Measurements from ENCODE around the gene LMAN1.
A peak's percentile ranks its signal among the peaks of the same experiment; 100 is the strongest.

LMAN1 gene

DNA sequence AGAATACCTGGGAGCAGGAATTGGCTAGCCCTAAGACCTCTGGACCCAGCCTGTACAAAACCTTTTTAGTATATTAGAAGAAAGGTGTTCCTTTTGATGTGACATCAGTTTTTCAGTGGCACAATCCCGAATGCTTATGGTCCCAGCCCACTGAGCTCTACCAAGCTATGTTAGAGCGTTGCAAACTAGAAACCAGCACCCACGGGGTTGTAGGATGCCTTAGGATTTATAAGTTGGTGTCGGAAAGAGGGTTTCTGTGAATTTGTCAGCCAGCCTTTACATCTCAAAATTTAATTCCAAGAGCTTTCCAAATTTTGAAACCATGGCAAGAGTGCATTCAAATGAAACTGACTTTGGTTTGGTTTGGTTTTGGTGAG, 499 bp upstream of the LMAN1 start:
- no peak for DNase-seq

DNA sequence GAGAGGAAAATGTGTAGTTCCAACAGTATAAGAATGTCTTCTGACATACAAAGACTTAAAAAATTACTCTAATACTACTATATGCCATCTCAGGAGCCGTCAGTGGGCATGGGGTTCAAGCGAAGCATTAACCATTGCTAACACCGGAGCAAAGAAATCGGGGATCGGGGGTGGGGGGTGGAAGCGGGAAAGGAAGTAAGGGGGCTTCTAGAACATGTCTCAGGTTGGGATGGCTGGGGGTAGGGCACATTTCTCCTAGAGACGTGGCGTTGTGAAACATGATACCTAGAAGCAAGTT, 702 bp downstream of the LMAN1 start:
- DNase-seq = peak; percentile 69

DNA sequence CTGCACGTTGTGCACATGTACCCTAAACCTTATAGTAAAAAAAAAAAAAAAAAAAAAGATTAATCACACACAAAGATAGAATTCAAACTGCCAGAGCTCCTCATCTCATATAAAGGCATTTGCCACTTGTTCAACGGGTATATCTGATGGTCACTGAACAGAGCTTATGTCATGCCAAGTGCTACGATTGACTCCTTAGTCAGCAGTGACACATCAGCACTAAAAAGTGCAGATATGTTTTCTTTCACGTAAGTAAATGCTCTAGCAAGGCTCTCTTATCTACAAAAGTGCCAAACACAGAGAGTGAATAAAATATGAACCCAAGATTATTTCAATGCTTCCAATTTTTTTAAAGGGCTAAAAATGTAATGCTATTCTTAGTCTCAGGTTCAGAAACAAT, 1.1 kb downstream of the LMAN1 start:
- peak; percentile 65 for DNase-seq

DNA sequence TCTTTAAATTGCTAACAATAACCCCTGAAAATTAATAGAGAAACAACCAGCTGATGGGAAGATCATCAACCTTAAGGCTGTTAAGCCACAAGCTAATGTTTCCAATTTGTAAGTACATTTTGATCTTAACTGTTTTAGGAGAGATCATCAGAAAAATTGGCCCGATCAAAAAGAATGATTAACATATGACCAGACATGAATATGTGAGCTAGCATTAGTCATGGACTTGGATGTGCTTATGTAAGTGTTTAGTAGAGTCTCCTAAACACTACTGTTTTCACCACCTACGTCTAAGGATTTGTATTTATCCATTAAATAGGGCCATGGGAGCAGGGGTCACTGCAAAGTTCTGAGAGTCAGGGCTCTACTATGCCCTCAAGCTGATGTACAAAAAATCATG, 4.3 kb downstream of the LMAN1 start:
- DNase-seq = no peak

DNA sequence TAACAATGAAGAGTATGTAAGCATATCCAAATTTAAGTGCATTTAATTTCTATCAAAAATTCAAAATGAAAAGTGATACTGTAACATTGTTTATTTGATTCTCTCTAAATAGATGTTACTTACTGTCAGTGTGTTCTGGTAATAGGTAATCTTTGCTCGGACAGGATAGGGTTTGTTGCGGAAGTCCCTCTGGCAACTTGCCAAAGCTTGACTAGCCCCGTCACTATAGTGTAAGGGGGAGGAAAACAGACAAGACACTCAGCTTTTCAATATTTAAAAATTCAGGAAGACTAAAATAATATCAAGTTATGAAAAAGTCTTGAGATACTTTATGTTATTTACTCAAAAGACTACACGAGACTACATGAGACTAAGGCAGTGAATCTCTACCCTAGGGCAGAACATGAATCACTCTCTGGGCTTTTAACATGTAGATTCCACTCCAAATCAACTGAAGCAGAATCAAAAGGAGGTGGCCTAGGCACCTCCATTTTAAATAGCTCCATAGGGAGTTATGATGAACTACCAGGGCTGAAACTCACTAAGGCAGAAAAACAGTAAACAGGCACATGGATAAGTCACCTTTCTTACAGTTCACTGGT, 5.9 kb downstream of the LMAN1 start:
- DNase-seq = no peak

DNA sequence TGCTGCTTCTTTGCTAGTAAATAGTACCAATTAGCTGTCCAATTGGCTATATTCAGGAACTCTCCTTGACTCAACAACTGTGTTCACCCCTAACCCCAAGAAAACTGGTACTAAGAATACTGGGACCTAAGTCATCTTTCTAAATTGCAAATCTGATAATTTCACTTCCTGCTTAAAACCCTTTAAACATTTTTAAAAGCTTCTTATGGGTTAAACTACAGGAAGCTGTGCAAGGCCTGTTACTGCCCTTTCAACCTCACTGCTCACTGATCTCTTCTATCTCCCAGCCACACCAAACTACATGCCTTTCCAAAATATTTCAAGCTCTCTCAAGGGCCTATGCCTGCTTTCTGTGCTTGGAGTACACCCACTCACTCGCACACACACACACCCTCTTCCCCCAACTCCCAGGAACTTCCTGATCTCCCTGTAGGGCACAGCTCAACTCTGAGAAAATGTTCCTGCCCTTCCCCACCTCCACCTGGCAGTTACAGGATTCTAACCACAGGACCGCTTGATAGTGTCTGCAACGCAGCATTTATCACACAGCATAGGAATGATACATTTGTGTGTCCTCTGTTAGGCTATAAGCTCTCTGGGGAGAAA, 6.7 kb downstream of the LMAN1 start:
- no peak for DNase-seq

DNA sequence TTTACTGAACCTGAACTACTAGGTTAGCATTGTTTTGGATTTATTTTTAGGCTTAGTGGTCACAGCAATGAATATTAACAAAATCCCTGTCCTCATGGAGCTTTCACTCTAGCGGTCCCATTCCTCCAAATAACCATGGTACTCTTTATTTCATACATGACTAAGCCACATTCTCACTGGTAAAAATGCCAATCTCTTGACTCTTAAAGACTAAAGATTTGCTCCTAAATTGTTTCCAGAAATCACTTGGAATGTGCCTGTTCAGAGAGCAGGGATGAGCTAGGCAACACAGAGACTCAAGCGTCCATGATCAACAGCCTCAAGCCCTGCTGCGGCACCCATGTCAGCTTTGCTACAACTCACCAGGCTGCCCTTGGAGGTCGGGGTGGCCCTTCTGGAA, 13.5 kb downstream of the LMAN1 start:
- peak; percentile 28 for DNase-seq

DNA sequence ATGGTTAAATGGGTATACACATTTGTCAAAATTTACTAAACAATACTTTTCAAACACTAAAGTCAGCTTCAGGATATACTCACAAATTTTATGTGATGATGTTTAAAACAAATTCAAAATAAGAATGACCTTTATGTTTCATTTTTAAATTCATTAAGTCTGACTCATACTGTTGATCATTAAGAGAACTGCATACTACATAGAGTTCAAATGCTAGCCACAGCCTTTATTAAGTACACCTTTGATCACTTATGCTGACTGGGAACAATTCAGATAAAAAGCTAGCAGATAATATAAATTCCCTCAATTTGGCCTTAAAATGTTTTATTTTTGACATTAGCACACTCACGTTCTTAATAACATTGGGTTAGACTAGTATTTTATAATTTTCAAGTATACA, 14.1 kb downstream of the LMAN1 start:
- DNase-seq = no peak

DNA sequence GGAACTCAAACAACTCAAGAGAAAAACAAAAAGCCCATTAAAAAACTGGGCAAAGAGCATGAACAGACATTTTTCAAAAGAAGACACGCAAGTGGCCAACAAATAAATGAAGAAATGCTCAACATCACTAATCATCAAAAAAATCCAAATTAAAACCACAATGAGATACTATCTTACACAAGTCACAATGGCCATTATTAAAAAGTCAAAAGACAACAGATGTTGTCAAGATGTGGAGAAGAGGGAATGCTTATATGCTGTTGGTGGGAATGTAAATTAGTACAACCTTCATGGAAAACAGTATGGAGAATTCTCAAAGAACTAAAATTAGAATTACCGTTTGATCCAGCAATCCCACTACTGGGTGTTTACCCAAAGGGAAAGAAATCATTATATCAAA, 15.1 kb downstream of the LMAN1 start:
- DNase-seq = peak; percentile 32

DNA sequence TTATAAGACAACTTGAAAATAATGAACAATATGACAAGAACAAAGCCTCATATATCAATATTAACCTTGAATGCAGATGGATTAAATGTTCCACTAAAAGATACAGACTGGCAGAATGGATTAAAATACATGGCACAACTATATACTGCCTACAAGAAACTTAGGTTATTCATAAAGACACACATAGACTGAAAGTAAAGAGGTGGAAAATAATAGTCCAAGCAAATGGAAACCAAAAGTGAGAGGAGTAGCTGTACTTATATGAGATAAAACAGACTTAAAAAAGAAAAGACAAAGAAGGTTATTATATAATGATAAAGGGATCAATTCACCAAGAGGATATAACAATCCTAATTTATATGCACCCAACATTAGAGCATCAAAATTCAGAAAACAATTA, 18.2 kb downstream of the LMAN1 start:
- no peak for DNase-seq

DNA sequence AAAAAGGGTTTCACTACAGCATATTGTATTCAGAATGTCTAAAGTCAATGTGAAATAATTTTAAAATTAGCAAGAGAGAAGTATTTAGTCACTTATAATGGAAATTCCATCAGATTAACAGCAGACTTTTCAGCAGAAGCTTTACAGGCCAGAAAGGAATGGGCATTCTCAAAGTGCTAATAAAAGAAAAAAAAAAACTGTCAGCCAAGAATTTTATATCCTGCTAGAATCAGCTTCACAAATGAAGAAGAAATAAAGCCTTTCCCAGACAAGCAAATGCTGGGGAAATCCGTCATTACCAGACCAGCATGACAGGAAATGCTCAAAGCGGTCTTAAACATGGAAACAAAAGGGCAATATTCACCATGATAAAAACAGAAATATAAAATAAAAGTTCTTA, 18.8 kb downstream of the LMAN1 start:
- DNase-seq = no peak

DNA sequence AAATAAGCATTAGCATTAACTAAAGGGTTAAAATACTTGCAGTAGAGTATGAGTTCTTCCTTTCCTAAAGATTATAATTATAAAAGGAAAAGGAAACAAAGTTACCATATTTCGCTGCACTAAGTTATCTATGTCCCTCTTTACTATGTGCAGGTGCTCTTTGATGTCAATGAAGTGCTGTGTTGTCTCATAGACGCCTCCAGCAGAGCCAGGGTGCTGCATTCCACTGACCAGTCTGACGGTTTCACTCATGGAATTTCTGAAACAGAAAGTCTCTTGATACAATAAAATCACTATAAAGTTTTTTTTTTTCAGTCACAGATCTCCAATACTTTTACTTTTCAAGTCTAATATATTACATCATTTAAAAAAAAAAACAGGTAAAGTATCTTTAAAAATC, 26.1 kb downstream of the LMAN1 start:
- no peak for DNase-seq

DNA sequence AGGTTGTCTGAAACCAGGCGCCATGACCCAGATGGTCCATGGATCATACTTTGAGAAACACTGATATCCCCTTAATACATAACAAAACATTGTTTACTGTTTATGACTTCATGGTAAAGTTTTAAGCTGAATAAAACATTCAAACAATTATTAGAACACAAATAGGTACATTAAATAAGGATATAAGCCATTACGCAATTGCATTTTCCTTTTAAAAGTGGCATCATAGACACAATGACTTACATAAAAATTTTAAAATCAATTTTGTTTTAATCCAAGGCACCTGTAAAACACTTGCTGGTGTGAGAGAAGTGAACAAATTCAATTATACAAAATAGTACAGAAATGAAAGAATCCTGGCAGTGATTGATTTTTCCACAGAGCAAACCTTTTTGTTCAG, 30.4 kb downstream of the LMAN1 start:
- DNase-seq = no peak

DNA sequence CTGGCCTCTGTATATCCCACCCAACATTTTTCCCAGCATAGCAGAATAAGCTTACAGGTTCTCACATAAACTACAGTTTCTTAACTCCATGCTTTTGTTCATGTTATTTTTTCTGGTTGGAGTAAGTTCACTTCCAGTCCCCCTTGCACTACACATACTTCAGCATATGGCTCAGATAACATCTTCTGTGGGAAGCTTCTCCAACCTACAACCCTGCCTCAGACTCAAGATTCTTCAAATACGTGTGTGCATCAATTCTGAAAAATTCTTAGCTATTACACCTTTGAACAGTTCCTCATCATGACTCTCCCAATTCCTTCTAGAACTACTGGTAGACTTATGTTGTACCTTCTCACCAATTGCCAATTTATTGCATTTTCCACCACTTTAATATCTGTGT, 33.1 kb downstream of the LMAN1 start:
- no peak for DNase-seq

DNA sequence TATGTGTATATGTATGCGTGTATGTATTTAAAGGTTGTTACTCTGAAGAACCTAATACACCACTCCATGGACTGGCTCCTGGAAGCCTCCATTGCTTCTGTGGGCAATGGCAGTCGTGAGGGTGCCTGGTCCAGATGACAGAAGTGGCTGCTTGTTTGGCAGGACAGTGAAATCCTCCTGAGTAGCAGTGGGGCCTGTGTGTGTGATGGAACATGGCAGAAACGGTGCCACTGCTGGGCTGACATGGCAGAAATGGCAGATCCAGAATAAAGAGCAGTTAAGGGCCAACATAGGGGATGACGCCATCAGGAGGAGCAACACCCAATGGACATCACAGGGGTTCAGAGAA, 34.5 kb downstream of the LMAN1 start:
- no peak for DNase-seq

DNA sequence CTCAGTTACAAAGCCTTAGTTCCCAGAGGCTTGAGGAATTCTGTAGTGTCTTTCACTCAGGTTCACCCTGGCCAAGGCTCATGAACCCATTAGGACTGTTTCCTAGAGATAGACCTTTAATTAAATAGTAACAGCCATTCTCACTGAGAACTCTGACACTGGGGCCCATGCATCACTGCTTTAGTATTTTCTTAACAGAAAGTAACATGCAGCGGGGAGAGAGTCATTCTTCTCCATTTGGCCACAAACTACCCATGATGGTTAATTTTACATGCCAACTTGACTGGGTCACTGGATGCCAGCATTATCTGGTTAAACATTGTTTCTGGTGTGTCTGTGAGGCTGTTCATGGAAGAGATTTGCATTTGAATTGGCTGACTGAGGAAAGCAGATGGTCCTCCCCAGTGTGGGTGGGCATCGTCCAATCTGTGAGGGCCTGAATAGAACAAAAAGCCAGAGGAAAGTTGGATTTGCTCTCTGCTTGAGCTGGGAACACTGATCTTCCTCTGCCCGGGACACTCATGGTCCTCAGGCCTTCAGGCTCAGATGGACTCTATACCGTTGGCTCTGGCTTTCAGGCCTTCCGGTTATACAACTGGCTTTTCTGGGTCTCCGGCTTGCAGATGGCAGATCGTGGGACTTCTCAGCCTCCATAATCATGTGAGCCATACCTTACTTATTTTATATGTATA, 35.0 kb downstream of the LMAN1 start:
- DNase-seq = peak; percentile 27

DNA sequence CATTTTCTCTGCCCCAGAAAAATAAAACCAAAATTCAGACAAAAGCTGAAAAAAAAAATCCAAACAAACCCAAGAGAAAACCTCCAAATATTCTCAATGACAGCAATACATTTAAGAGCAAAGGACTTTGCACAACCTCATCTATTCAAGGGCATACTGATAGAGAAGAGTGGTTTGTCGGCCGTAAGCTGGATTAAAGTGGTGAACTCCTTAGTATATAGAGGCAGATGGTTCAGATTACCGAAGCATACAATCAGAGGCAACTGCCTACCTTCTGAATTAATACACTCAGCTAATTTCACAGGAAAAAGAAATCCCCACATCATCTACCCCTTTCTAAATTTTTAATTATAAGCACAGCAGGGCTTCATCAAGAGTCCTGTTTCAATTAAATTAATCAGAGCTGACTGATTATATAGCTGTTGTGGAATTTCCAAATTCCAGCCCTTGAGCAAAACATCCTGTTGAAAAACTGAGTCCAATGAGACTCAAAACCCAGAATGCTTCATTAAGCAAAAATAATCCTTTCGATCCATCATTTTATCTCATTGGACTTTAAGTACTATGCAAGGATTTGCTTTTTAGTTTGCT, 40.5 kb downstream of the LMAN1 start, which contains the start of gene CPLX4:
Gene CPLX4 (minus strand): TSS at position 190 of the 591 bp plus-strand sequence. CDS start 187 bp downstream, at position 3.
- no peak for DNase-seq

DNA sequence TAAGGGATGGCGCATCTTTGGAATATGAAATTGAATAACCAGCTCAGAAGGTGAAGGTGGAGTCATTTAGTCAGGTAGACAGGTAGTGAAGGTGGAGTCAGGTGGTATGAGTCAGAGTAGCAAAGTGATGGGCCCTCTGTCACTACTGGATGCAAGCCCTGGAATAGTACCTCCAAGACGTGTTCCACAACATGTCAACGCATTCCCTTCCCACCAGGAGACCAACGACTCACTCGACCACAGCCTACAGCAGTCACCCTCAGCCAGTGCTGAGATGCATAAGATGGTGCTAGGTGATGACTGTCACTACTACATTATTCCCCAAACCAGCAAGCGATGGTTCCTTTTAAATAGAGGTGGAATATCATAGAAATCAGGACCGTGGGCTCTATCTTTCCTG, 47.4 kb downstream of the LMAN1 start:
- DNase-seq = peak; percentile 40

DNA sequence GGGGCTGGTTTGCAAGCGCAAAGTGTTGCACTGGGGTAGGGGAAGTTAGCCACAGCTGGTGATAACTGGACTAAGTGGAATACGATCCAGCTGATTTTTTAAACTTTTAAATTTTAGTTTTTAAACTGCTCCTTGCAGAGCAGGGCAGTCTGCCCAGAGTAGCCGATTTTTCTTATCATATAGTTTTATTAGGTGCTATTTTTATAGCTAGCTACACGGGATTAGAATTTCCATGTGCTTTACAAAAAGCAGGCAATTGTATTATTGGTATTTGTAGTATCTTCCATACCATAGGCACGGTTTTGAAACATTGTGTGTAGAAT, 50.2 kb downstream of the LMAN1 start:
- no peak for DNase-seq

DNA sequence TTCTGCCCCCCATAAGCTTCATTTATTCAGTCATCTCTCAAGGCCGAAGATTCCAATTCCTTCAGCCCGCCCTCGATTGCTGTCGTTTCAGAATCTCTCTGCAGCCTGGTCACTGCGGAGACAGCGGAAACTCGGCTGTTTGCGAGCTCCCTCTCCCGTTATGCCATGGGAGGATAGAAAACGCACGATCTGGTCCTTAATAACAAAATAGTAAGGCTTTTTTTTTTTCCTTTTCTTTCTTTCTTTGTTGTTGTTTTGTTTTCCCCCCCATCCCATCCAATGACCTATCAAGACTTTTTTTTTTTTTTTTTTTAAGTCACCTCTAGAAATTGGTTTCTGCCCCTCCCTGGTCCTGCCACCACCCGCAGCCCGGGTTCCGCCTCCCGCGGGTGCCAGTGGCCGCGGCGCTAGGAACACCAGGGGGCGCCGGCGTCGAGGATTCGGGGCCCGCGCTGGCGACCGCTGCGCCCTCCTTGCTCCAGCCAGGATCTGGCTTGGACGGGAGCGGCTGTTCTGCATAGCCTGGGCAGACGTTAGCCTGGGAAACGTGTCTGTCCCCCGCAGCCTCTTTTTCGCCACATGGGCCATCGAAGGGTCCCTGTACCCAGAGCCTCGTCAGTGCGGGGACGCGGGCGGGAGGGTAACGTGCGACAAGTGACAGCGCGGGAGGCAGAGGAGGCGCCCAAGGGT, 50.7 kb downstream of the LMAN1 start:
- peak; percentile 53 for DNase-seq

DNA sequence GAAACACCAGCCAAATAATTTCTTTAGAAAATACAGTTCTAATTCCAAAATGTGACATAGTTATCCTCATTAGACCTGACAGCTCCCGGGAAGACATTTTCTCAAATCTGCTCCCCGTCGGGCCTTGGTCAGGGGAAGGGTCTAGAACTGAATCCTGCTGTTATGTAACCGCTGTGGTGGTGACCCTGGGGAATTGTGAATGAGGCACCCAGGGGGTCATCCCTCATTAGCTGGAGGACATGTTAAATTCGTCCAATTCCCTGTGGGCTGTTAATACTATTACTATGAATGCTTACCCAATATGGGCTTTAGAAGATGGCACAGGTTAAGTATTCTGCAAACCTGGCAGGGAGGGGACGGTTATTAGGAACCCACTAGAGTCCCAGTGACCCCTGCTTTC, 52.4 kb downstream of the LMAN1 start:
- DNase-seq = no peak

DNA sequence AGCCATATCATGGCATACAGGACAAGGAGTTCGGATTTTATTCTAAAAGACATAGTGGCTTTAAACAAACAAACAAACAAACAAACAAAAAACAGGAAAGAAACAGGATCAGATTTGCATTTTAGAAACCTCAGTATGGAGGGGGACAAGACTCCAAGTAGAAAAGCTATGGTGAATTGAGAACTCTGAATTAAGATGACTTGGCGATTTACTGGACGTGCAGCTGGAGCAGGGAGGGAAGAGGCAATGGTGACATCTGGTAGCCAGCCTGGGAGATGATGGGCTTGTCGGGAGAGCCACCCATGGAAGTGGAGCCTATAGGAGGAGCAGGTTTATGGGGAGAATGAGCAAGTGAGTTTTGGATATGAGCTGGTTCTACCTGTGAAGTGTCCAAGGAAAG, 53.8 kb downstream of the LMAN1 start:
- no peak for DNase-seq

DNA sequence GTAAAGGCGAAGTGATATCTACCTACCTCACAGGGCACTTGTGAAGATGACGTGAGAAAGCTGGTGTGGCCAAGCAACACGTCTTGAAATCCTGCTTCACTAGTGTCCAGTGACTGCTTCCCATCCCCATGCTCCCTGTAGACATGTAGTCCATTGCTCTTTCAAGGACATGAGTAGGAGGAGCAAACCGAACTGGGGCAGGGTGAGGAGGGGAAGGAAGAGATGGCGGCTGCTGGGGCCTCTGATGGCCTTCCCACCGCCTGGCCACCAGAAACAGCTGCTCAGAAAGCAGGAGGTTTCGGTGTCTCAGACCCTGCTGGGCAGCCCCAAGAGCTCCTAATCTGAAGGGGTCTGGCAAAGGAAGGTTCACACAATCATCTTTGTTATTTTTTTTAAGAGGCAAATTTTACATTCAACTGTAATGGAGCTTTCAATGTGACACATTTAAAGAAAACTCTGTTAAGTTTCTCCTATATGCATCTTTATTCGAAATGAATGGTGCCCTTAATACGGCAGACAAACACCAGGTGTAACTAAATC, 55.3 kb downstream of the LMAN1 start:
- DNase-seq = no peak

DNA sequence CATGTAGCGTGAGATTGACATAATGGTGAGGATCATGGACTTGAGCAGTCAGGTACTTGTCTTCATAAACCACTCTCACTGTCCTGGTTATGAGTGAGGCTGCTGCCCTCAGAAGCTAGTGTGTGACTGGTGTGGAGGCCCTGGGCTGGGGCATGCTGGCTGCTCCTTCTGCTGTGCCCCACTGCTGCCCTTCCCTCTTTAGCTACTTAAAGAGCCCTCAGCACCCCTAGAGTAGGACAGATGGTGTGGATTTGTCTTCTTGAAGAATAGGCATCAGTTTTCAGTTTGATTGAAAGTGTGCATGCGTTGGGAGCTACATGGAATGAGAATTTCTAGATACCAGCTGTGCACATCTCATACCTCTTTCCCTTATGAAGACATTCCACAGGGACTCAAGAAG, 56.1 kb downstream of the LMAN1 start:
- no peak for DNase-seq

Measured in fibroblast of skin of abdomen (primary cell).